SK-MEL-5 (cell line): Measurements from ENCODE around the gene KDM2B. TPM values are rescaled to one million over a fixed set of nuclear protein-coding genes. Genes with fewer than 3 reads are reported as not detected.
"Not testable (repeated sequence)": the region's sequence is repeated elsewhere in the genome, so short reads cannot be mapped to it uniquely, and the experiment has no call there.

ENCODE experiments used
- DNase-seq: peaks from one replicate; pipeline ENCODE4 v3.0.0-alpha.2; 2016; ENCODE audit warnings: low read depth, low spot score
- in situ Hi-C: cut with HindIII; loops from 2 replicates; pipeline ENCODE4 v1.10.0; 2016; ENCODE audit warnings: low sequenced_read_pairs, high pct_unique_total_duplicates, low pct_unique_long_range_greater_than_20kb
- small RNA-seq, 2 experiments: library from RNA; depleted of rRNA; stranded (forward); fragments of <200 nt; gene quantifications; one replicate each; pipeline ENCODE3, GENCODE V24; 2014
- total RNA-seq: library from RNA; depleted of rRNA; stranded (reverse); fragments of >200 nt; shearing (Covaris generic); gene quantifications from 2 replicates; pipeline ENCODE4 v1.2.3, GENCODE V29; 2014; rRNA removed

Gene KDM2B
- total RNA-seq, 1 experiment from 2014 or later: 24.4 TPM

DNA sequence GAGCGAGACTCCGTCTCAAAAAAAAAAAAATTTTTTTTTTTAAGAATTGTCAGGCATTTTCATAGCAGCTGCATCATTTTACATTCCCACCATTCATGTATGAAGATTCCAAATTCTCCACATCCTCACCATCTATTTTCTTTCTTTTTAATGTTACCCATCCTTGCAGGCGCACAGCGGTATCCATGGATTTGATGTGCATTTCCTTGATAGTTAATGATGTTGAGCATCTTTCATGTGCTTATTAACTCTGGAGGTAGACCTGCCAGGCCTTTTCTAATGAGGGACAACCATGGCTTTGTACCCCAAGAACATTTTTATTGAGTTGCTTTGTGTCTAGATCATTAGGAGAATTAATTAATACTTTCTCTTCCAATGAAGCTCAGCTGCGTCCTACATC is 182.5 kb downstream of the KDM2B start:
- DNase-seq: no peak

GRCh38 chr12:121397521-121397920 is 183.3 kb downstream of the KDM2B start:
- in situ Hi-C loops: no loop called here

More for the DNA sequence above, 182.5 kb downstream of the KDM2B start:
- in situ Hi-C loops: no loop called here

GRCh38 chr12:121392325-121392716 is 188.5 kb downstream of the KDM2B start:
- in situ Hi-C loops: no loop called here
- DNase-seq: no peak

More at GRCh38 chr12:121397521-121397920, 183.3 kb downstream of the KDM2B start:
- no peak for DNase-seq

- no peak for DNase-seq
- in situ Hi-C loops: no loop called here
Observed at GRCh38 chr12:121391619-121392324, 189.1 kb downstream of the KDM2B start.

- DNase-seq: no peak
- in situ Hi-C loops: no loop called here
Observed at GRCh38 chr12:121390856-121391255, 190.0 kb downstream of the KDM2B start.

DNA sequence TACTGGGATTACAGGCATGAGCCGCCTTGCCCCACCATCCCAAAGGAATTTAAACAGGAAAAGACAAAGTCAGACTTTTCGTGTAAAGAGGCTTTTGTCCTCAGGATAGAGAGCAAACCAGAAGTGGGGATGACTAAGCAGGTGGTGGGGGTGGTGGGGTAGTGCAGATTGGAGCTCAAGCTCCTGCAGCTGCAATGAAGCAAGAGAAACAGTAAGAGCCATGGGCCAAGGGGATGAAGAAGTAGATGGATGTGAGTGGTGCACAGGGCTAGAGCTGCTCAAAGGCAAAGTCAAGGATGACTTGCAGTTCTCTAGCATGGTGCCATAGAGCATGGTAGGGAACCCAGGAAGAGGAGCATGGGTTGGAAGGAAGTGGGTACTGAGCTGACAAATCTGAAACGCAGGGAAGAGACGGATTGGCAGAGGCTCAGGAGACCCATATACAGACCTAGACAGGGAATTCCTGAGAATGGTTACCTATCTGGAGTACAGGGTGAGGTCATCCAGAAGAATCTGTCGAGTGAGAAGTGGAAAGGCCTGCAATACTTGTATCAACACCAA is 192.3 kb downstream of the KDM2B start:
- peak; percentile 59 for DNase-seq
- in situ Hi-C loops: no loop called here

- in situ Hi-C loops, DNase-seq: not testable (repeated sequence)
Observed at GRCh38 chr12:121384891-121385290, 195.9 kb downstream of the KDM2B start.

DNA sequence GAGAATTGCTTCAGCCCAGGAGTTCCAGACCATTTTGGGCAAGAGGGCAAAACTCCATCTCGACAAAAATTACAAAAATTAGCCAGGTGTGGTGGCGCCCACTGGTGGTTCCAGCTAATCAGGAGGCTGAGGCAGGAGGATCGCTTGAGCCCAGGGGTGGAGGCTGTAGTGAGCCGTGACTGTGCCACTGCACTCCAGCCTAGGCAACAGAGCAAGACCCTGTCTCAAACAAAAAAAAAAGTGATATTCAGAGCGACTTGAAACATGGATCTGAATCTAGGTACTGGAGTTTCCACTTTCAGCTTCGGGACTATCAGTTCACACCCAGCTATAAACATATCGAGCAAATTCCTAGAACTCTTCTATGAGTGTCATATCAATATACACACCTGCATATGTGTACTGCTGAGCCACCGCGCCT is 197.2 kb downstream of the KDM2B start:
- in situ Hi-C loops: no loop called here
- DNase-seq: no peak

- no peak for DNase-seq
- in situ Hi-C loops: no loop called here
Observed at GRCh38 chr12:121379945-121380344, 200.9 kb downstream of the KDM2B start.

Small RNAs within 50 kb of the gene (small RNA-seq; reads per million reads assigned to genes)
- 0 reads per million in 2 experiments for gene RNU6-1004P

Other genes starting within 250 kb of the KDM2B start
- gene ANAPC5, start 228.6 kb downstream of the KDM2B start, total RNA-seq: 237 and 247 TPM in 2 replicates
- gene RNF34, start 180.9 kb downstream of the KDM2B start, total RNA-seq: 52.9 and 62.5 TPM in 2 replicates
- 16.9 and 22.2 TPM in 2 replicates for gene ORAI1, start 45.5 kb upstream of the KDM2B start, total RNA-seq
- gene MORN3, start 88.6 kb upstream of the KDM2B start, total RNA-seq: 0.13 TPM in 1 of 2 replicates, not detected in the other
- 13.6 and 14.2 TPM in 2 replicates for gene TMEM120B, start 131.7 kb upstream of the KDM2B start, total RNA-seq
- gene RHOF, start 212.7 kb upstream of the KDM2B start, total RNA-seq: 5.3 and 5.7 TPM in 2 replicates
- 2.0 TPM in 2 replicates for gene SETD1B, start 223.0 kb upstream of the KDM2B start, total RNA-seq